RKO (cell line): Measurements from ENCODE around the gene SEMA6B.
A peak's percentile ranks its signal among the peaks of the same experiment; 100 is the strongest.

Source experiments
- DNase-seq: peaks from one replicate; pipeline ENCODE4 v3.0.0-alpha.2; 2016; ENCODE audit warnings: low spot score

SEMA6B gene

GRCh38 chr19:4507804-4508203 lies 51.7 kb downstream of the SEMA6B start:
- DNase-seq, result no peak

DNA sequence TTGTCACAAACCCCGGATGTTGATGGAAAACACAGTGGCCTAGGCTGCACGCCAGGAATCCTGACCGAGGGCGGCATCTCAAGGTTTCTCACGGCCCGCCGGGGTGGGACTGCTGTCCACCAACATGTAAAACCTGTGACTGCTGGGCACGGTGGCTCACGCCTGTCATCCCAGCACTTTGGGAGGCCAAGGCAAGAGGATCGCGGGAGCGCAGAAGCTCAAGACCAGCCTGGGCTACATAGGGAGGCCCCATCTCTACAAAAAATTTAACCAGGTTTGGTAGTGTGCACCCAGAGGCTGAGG lies 52.4 kb downstream of the SEMA6B start:
- no peak for DNase-seq

- peak; percentile 66 for DNase-seq
These were observed 52.9 kb downstream of the SEMA6B start for GRCh38 chr19:4506449-4507149.

DNA sequence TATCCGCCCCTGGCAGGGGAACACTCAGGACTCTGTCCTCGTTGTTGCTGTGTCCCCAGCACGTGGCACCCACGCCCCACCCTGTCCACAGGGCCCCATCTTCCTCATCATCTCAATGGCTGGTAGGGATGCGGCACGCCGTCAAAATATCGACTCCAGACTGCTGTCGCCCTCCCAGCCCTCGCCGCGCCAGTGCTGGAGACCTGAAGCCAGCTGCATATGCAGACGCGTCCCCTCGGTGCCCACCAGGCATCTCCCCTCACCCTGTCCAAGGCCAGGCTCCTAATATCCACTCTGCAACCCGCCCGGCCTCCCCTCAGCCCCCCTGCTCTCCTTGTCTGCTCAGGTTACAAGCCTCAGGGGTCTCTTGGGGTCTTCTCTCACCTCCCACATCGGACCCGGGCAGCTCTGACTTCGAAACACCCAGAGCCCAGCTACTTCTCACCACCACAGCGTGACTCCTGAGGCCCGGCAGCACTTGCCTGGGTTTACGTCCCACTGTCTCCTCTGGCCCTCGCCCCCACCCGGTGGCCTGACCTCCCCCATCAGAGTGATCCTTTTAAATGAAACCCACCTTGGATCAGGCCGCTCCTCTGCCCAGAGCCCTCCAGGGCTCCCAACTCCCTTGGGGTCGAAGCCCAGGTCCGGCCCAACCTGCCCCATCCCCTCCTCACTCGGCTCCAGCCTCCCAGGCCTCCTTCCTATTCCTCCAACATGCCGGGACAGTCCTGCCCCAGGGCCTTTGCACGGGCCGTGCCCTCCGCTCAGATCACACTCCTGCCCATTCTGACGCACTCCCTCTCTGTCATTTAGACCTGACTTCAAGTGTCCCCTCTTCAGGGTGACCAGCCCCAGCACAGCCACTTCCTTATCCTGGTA lies 53.7 kb downstream of the SEMA6B start:
- DNase-seq, result no peak

- no peak for DNase-seq
These were observed 54.5 kb downstream of the SEMA6B start for GRCh38 chr19:4504891-4505569.

GRCh38 chr19:4504297-4504701 lies 55.2 kb downstream of the SEMA6B start:
- DNase-seq, result no peak

GRCh38 chr19:4503825-4504170 lies 55.7 kb downstream of the SEMA6B start:
- DNase-seq, result no peak

DNA sequence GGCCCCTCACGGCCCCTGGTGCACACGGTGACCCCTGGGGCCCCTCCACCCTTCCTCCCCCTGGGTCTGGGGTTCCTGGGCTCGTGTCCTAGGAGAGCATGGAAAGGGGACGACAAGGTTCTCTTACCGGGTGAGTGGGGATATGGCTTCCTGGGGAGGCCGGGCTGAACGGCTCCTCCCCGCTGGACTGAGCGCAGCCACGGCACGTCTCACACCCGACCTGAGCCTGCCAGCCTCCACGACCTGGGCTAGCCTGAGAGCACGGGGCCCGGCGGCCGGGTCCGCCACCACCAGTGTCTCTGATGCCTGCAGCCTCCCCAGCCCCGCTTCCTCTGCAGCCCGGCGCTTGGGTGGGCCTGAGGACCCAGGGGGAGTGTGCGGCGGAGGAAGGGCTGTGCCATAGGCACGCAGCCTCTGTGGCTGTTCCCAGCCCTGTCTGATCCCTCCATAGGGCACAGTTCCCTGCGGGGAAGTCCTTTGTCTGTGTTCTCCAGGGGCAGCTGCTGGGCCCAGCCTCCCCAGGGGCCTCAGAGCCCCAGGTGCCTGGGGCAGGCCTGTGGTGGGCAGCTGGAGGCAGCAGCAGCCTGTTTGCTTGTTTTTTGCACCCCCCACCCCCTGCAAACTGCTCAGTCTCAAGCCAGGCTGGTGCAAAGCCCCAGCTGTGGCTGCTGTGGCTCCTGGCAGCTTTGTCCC lies 56.2 kb downstream of the SEMA6B start:
- no peak for DNase-seq

DNA sequence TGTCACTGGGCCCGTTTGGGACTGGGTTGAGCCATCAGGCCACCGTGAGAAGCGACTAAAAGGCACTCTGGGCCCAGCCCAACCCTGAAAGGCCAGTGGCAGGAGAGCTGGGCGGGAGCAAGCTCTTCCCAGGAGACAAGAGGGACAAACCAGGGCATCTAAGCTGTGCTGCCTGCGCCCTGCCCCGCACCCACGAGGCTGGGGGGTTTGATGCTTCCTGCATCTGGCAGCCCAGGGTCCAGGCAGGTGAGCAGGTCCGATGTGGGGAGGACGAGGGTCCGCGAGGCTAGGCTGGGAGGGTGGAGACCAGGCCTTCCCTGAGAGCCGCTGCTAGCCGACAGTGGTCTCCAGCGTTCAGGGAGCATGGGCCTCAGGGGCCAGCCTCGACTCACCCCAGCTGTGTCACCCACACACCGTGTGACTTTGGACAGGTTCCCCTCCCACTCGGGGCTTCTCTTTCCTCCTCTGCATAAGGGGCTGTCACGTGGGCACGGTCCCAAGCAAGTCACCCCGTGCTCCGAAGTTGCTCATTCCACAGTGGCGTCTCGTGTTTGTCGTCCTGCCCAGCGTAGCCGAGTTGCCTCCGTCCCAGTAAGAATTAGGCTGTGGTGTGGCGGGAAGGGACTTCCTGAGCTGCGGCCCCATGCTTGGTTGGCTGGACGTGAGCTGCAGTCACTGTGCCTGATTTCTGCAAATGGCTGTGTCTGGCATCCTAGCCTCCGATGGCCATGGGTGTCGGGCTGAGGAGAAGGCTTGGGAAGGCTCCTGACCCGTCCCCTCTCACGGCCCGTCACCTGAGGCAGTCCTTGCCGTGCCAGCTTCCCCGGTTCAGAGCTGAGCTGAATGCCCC lies 57.0 kb downstream of the SEMA6B start:
- DNase-seq, result no peak

DNA sequence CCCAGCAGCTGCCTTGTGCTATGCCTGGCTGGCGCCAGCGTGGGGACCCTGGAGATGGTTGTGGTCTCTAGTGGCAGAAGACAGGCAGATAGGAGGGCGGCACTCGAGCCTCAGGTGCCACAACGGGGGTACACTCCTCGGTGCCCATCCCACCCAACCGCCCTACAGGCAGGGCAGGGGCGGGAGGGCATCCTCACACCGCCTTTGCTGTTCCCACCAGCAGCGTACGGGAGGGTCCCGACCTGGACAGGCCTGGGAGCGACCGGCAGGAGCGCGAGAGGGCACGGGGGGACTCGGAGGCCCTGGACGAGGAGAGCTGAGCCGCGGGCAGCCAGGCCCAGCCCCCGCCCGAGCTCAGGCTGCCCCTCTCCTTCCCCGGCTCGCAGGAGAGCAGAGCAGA lies 57.8 kb downstream of the SEMA6B start:
- DNase-seq, result no peak

GRCh38 chr19:4500841-4501591 lies 58.5 kb downstream of the SEMA6B start:
- DNase-seq, result no peak

GRCh38 chr19:4499855-4500254 lies 59.6 kb downstream of the SEMA6B start:
- no peak for DNase-seq

DNA sequence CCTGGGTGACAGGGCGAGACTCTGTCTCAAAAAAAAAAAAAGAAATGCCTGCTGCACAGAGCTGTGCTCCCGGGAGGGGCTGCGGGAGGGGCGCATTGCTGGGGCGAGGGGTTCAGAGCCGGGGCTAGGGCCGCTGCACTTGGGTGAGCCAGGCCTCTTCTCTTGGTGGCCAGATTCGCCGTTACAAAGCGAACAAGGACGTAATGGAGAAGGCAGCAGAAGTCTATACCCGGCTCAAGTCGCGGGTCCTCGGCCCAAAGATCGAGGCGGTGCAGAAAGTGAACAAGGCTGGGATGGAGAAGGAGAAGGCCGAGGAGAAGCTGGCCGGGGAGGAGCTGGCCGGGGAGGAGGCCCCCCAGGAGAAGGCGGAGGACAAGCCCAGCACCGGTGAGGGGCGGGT lies 60.2 kb downstream of the SEMA6B start:
- DNase-seq, result no peak

- no peak for DNase-seq
These were observed 60.8 kb downstream of the SEMA6B start for GRCh38 chr19:4498694-4499093.

DNA sequence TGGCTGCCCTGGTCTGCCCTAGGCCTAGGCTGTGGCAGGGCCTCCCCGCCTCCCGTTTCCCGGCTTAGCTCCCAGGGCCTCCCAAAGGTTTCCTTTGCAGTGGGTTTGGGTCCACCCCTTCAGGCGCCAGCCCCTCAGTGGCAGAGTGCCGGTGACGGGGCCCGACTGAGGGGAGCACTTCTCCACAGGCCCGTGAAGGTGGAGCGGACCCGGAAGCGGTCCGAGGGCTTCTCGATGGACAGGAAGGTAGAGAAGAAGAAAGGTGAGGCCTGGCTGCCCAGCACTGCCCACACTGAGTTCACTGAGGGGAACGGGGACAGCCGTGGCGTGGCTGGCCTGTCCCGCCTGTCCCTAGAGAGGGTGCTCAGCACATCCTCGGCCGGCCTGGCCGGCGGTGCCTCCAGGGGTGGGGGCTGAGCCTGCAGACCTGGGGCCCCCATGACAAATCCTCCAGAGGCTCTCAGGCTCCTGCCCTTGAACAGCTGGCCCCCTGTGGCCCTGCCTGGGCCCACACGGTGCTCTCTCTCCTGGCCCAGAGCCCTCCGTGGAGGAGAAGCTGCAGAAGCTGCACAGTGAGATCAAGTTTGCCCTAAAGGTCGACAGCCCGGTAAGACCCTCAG lies 61.6 kb downstream of the SEMA6B start:
- no peak for DNase-seq

- no peak for DNase-seq
These were observed 63.2 kb downstream of the SEMA6B start for GRCh38 chr19:4496304-4496703.

- DNase-seq, result no peak
These were observed 64.0 kb downstream of the SEMA6B start for GRCh38 chr19:4495471-4495870.

DNA sequence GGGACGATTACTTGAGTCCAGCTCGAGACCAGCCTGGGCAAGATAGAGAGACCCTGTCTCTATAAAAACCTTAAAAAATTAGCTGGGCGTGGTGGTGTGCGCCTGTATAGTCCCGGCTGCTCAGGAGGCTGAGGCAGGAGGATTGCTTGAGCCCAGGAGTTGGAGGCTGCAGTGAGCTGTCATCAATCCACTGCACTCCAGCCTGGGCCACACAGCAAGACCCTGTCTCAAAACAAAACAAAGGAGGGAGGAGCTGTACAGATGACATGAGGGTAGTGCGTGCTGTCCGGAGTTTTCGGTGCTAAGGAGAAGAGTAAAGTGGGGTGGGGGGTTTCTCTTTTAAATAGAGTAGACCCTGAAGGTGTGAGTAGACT lies 64.8 kb downstream of the SEMA6B start:
- DNase-seq, result no peak

DNA sequence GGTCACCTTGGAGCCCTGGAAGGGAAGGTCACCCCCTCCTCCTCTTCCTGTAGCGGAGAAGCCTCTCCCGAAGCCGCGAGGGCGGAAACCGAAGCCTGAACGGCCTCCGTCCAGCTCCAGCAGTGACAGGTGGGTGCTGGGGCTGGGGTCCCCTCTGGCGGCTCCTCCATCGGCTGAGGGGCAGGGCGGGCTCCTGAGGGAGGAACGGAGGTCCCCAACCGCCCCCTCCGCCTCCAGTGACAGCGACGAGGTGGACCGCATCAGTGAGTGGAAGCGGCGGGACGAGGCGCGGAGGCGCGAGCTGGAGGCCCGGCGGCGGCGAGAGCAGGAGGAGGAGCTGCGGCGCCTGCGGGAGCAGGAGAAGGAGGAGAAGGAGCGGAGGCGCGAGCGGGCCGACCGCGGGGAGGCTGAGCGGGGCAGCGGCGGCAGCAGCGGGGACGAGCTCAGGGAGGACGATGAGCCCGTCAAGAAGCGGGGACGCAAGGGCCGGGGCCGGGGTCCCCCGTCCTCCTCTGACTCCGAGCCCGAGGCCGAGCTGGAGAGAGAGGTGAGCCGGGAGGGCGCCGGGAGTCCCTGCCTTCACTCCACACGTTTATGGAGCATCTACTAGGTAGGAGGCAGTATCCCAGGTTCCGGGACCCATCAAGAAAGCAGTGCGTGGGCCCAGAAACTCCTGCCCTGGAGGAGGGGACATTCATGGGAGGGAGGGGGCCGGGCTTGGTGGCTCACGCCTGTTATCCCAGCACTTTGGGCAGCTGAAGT lies 65.4 kb downstream of the SEMA6B start:
- no peak for DNase-seq
